ENCODE results near the gene GSAP.

Gene GSAP

DNA sequence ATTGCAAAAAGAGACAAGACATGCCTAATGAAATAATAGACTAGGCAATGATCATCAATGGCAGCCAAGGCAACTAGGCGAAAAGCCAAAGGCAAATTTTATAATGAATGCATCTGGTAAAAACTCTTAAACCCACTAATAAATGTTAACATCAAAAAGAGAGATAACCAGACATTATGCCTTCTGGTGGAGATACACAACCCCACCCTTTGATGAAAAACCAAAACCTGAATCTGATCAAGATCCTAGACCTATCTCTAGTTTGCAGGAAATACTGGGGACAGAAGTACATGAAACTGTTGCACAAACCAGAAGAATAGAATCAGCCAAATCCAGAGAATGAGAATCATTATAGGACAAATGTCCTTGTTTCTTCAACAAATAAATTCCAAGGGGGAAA, 22.0 kb upstream of the GSAP start:
- no peak for DNase-seq

- DNase-seq: no peak
Measured at GRCh38 chr7:77434570-77435275, 18.6 kb upstream of the GSAP start.

GRCh38 chr7:77433901-77434300, 17.8 kb upstream of the GSAP start:
- no peak for DNase-seq

GRCh38 chr7:77430927-77431326, 14.8 kb upstream of the GSAP start:
- no peak for DNase-seq

DNA sequence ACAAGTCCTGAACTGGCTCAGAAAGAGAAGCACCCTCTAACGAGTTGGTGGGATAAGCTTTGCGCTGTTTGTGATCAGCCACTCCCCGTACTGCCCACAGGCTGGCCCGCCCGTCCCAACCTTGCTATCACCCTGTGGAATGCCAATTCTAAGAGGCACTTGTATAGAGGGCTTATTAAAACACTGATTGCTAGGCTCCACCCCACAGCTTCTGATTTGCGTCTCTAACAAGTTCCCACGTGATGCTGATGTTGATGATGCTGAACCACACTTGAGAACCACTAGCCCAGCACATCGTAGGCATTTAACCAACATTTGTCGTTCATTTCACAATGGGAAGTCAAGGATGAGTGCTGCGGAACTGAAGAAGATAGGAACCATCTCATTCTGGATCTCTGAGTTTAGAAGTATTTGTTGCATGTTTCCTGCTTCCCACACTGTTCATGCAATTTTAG, 12.7 kb upstream of the GSAP start:
- no peak for DNase-seq

- DNase-seq: peak; percentile 8
Measured at GRCh38 chr7:77427996-77428603, 12.0 kb upstream of the GSAP start.

DNA sequence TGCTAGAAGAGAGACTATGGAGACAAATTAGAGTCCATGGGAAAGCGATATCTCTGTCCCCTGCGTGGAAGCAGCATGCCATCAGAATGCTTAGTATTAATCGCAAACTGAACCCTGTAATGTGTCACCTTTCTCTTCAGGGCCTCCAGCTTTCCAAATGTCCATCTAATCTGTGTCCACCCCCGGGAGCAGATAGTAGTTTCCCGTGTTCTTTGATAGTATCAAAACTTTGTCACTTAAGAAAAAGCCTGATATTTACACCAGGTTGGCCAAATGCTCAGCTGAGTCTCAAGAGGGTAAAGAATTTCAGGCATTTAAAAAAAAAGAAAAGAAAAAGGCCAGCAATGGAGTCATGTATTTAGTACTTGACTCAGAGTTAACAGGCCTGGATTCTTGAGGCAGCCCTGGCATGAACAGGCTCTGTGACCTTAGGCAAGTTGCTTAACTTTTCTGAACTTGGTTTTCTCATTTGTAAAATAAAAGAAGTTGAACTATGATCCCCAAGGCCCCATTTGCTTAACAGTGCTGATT, 10.4 kb upstream of the GSAP start:
- no peak for DNase-seq

DNA sequence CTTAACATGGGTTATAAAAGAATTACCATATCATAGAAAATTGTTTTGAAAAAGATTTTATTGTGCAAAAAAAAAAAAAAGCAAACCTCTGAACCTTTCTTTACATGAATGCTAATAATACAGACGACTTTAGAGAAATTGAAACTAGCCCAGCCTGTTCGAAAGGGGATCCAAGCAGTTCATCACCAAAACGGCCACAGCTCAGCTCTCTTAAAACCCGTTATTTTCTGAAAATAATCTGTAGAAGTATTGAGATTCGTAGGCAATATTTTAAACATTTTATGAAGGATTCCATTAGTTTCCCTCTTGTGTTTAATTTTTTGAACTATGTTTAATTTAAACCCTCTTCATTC, 9.9 kb upstream of the GSAP start:
- DNase-seq: no peak

DNA sequence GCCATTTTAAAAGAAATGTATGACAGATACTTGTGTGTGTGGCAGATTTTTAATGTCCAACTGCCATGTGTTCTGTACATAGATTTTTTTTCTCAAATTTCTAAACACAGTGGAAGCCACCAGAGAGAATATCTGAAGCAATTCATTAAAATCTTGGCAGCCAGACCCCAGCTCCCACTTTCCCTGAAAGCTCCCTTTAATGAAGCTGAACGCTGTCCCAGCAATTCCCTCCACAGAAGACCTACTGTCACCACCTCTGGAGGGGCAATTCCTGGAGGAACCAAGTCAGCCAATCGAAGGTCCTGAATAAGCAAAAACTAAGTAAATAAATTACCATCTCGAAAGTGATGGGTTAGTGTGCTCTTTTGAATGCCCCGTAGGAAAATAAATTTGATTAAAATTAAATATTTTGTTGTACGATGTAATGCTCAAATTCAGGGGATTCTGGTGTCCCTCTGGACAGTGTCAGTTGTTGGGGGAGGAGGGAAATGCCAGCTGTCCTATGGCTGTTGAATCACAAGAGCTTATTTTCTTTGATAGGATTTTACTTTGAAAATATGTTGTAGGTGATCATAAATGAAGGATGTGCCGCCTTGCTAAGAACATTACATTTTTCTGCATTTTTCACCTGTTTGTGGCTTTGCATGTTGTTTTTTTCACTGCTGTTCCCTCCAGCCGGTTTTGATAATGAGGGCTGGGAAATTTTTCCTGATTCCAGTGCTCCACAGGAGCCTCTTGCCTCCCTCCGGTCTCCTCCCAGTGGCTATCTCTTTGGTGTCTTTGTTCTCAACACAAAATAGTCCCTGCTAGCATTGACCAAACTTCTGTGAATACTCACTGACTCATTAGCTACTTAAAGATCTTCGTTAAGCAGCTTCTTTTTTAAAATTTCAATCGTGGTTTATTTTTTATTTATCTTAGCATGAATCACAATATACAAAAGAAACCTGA, 9.2 kb upstream of the GSAP start:
- no peak for DNase-seq

DNA sequence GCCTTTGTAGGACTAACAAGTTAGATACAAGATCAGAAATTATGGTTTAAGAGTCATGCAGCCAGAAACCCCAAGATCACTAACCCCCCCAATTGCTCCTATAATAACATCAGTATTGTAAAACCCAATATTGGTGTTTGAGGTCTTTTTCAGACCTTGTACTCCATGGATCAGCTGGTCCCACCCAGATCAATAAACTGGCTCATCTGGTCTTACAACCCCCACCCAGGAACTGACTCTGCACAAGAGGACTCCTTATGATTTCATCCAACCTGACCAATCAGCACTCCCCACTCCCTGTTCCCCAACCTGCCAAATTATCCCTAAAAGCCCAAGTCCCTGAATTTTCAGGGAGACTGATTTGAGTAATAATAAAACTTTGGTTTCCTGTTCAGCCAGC, 6.4 kb upstream of the GSAP start:
- DNase-seq: no peak

GRCh38 chr7:77420986-77421672, 5.0 kb upstream of the GSAP start:
- no peak for DNase-seq

- no peak for DNase-seq
Measured at GRCh38 chr7:77420438-77420837, 4.3 kb upstream of the GSAP start.

DNA sequence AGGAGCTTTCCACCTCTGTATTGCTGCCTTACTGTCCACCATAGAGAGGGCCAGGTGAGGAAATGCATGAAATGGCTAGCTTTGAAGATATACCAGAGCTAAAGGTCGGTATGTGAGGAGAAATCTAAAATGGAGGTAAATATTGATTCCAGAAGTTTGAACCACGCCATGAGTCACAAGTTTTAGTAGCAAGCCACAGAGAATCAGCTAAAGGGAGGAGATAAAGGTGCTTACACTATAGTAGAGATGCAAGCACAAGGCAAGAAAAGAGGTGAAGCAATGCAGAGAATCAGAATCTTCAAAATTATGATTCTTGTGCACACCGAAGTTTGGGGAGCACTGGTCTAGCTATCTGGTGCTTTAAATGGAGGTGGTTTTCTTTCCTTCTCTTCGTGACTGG, 3.0 kb upstream of the GSAP start:
- DNase-seq: no peak

DNA sequence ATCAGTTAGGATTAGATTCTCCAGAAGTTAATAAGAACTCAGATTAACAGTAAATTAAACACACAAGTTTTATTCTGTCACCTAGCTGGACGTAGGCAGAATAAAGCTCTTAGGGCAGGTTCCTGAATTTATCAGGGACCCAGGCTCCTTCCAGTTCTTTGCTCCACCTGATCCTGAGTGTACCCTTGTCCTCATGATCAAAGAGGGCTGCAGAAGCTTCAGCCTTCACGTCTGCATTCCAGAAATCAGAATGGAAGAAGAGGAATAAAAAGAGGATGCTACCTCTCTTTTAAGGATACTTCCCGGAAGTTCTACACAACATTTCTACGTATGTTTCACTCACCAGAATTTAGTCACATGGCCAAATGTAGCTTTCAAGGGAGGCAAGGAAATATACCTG, 1.7 kb upstream of the GSAP start:
- no peak for DNase-seq

- DNase-seq: no peak
Measured at GRCh38 chr7:77416621-77417371, 647 bp upstream of the GSAP start.

GRCh38 chr7:77415476-77415822, 700 bp downstream of the GSAP start:
- no peak for DNase-seq

DNA sequence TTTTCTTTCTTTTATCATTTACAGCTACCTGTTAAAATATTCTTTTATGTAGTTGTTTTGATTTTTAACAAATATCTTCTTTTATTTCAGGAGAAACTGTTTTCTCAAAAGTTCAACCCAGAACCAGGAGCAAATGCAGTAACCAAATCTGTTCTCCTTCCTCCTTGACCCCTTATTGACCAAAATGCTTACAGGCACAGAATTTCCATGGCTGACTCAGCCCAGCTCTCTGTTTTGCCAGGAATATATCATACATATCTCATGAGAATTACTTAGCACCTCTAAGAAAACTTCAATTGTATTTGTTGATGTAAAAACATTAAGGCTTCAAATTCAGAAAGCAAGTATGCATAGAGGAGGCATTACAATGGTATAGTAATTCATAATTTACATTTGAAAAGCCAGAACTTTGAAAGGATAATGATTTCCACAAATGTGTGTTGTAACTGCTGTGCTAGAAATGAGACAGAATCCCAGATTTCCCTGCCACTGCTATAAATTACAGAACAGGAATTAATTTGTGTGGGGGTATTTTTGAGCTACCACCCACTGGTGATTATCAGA, 2.2 kb downstream of the GSAP start:
- DNase-seq: no peak

DNA sequence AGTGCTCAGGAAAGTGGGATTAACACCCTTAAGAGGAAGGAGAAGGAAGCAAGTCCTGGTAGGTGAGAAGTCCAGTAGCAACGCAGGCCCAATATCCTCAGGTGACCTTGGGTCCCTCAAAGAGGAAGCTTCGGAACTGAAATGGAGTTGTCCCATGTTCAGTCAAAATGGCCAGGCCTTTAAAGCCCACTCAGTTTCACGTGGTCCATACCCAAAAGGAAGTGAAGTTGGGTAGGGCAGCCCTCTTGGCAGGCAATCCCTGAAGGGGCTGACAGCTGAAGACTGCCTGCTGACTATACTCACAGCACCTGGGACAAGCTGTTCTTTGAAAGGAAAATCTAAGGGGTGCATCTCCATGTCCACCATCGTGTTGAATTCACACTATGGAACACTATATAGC, 3.0 kb downstream of the GSAP start:
- DNase-seq: no peak

DNA sequence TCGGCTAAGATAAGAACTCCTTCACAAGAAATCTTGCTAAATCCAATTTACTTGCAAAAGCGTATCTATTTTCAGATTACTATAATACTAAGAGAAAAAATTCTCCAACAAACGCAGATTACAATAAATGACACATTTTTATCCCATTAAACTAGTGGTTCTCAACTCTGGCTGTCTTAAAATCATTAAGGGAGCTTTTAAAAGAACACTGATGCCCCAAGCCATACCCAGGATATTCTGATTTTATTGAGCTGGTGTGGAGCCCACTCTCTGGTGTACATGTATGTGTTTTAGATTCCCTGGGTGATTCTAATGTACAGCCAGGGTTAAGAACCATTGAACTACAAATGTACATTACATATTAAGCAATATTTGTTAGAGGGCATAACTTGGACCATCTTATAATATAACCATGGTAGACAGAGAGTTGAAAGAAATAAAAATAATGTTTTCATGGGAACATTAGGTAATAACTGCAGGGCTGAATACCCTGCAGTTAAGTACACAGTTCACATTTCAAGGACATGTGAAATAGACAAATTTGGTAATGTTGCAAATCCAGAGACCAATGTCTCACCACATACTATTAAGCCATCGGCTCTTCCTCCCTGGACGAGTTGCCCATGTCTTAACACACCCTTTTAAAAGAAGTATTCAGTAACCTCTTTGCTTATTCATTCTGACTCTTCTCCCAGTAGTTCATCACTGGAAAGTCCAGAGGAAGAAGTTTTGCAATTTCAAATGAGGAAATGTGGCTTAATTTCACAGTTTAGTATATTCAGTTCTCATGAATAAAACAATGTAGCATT, 6.2 kb downstream of the GSAP start:
- no peak for DNase-seq

GRCh38 chr7:77409005-77409738, 7.0 kb downstream of the GSAP start:
- DNase-seq: no peak
